Esophagus squamous epithelium (tissue), 5 donors: ENCODE results near the gene DSCAML1. TPM values are rescaled to one million over a fixed set of nuclear protein-coding genes. Genes with fewer than 3 reads are reported as not detected.

Source experiments
- DNase-seq: peaks from one replicate; lab custom pipeline; 2025; lab: John Stamatoyannopoulos, UW
- H3K27ac ChIP-seq, 4 donors: fragments of 200-600 bp; sonication (generic); one replicate each; pipeline ENCODE4 v1.5.1; 2016 to 2019; ENCODE audit warnings: mild to moderate bottlenecking in 1 of 4
- H3K27me3 ChIP-seq, 4 donors: fragments of 200-600 bp; sonication (generic); 1 replicate in 3 of 4; 2 replicates in 1 of 4; pipeline versions ENCODE4 v1.5.1 to v1.6.0; 2017 to 2021; ENCODE audit warnings: antibody characterized with exemption in 1 of 4
- H3K36me3 ChIP-seq, 3 donors: fragments of 200-600 bp; sonication (generic); one replicate each; pipeline ENCODE4 v1.5.1; 2016 to 2019
- H3K4me1 ChIP-seq, 3 donors: fragments of 200-600 bp; sonication (generic); one replicate each; pipeline ENCODE4 v1.5.1; 2017 to 2019
- H3K4me3 ChIP-seq, 4 donors: fragments of 200-600 bp; sonication (generic); 1 replicate in 3 of 4; 2 replicates in 1 of 4; pipeline ENCODE4 v1.5.1; 2016 to 2019; ENCODE audit warnings: mild to moderate bottlenecking in 2 of 4, moderate library complexity in 1 of 4
- H3K9me3 ChIP-seq, 3 donors: fragments of 200-600 bp; sonication (generic); one replicate each; pipeline ENCODE4 v1.5.1; 2016 to 2019
- POLR2A ChIP-seq, 4 donors: fragments of 450-650 bp; IDR thresholded peaks; one replicate each; pipeline ENCODE4 v1.6.1; 2017; ENCODE audit warnings: antibody characterized with exemption in 4 of 4, mild to moderate bottlenecking in 4 of 4, moderate library complexity in 3 of 4
- WGBS, 2 donors: methylation state at CpG; one replicate each; pipeline ENCODE4 v1.1.5; 2018; 5-methylcytosine and 5-hydroxymethylcytosine counted together
- intact Hi-C: fragments of 100-400 bp; cut with DNase I; formaldehyde crosslinking; loops from one replicate; pipeline ENCODE4 v1.15.0; 2022
- total RNA-seq, 4 donors: library from RNA; depleted of rRNA; stranded (reverse); fragments of >200 nt; gene quantifications; one replicate each; pipeline ENCODE4 v1.1.0, GENCODE V29; 2016
- TF ChIP-seq, protein P1 (sequence below), 6 experiments: fragments of 450-650 bp in 4 of 6; fragments of 200-600 bp in 2 of 6; sonication (generic) in 2 of 6; IDR thresholded peaks; one replicate each; pipeline ENCODE4 v1.5.1; 2016 to 2019; ENCODE audit warnings: antibody characterized with exemption in 6 of 6, mild to moderate bottlenecking in 4 of 6, moderate library complexity in 4 of 6
- donor health status: DM: yes; HTN: yes; CAD: no.

The DSCAML1 gene
- total RNA-seq, 4 donors from 2014 or later: 0.04 to 0.19 TPM; not detected in 2

DNA sequence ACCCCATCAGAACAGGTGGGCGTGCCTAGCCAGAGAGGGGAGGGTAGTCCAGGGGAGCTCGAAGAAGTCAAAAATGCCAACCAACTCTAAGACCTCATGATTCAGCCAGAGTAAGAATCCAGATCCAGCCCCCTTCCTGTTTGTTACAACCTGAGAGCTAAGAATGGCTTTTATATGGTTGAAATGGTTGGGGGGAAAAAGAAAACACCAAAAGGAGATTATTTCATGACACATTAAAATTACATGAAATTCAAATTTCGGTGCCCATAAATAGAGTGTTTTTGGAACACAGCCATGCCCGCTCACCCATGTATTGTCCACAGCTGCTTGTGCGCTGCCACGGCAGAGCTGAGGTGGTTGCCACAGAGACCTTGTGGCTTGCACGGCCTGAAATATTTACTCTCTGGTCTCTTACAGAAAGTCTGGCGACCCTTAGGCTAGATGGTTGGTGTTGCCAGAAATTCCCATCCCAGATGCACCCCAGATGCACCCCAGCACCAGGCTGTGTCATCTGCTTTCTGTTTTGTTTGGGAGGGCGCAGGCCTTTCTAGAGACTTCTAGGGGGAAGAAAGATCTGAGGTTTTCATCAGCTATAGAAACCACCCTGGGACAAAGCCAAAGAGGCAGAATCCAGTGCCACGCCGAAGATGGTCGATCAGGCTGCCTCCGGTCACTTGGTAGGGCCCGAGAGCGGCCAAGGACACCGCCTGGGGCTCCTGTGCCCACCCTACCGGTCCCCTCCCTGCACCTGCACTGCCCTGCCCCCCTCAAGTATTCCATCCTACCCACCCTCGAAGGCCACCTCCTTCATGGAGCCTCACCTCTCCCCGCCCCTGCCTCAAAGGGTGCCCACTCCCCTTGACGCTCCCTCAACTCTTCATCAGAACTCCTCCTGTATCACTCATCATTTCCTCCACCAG, 80.2 kb downstream of the DSCAML1 start:
- Histone ChIP-seq H3K4me1 (no peaks in the 10 kb centered on the region), H3K36me3 (no peaks in the 10 kb centered on the region), H3K27me3 (peaks cover 0 to 62% (median 0%) of the 10 kb centered on the region in 4 donors), H3K27ac (no peak overlapping the region), H3K4me3 (no peak overlapping the region), H3K9me3 (no peaks in the 10 kb centered on the region)
- intact Hi-C loops: no loop called here
- TF ChIP-seq, protein P1, sequence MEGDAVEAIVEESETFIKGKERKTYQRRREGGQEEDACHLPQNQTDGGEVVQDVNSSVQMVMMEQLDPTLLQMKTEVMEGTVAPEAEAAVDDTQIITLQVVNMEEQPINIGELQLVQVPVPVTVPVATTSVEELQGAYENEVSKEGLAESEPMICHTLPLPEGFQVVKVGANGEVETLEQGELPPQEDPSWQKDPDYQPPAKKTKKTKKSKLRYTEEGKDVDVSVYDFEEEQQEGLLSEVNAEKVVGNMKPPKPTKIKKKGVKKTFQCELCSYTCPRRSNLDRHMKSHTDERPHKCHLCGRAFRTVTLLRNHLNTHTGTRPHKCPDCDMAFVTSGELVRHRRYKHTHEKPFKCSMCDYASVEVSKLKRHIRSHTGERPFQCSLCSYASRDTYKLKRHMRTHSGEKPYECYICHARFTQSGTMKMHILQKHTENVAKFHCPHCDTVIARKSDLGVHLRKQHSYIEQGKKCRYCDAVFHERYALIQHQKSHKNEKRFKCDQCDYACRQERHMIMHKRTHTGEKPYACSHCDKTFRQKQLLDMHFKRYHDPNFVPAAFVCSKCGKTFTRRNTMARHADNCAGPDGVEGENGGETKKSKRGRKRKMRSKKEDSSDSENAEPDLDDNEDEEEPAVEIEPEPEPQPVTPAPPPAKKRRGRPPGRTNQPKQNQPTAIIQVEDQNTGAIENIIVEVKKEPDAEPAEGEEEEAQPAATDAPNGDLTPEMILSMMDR (IDR thresholded peaks at IDR 0.05): no peak
- no peak for TF ChIP-seq POLR2A (IDR thresholded peaks at IDR 0.05)
- no peak for DNase-seq
- WGBS, 2 donors: 69 to 72% methylated on average over 9 to 16 of the region's 20 CpGs

DNA sequence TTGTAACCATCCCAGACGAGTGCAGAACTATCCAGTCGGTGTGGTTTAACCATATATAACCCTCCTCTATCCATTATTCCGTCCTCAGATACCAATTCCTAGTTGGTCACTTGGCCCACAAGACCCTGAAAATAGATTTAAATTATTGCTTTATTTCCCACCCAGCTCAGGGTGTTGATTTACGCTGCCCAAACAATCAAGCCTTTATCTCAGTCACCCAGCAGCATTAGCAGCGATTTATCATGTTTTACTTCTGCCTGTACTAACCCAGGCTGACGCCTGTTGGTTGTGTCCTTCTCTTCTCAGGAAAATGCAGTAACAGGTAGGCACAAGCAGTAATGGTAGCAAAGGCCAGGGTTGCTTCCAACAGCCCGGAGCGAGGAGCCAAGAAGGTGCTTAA, 81.2 kb downstream of the DSCAML1 start:
- H3K9me3 ChIP-seq: no peaks in the 10 kb centered on the region

DNA sequence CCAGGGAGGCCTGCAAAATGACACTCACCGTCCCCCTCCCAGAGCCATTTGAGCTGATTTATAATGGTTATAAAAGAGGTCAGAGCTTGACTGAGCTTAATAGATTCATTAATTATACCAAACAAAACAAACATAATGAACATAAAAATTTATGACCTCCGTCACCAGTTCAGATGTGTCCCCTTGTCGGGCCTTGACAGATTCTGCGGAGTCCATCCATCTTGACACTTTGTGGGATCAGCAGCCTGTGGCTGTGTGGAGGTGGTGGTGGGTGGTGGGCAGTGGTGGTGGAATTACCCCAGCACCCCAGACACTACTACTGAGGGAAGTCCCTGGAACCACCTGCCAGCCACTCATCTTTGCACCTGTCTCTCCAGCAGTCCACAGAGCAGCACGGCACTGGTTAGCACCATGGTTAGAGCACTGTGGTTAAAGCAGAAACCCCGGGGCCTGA, 83.5 kb downstream of the DSCAML1 start:
- H3K4me3 ChIP-seq: no peak overlapping the region
- WGBS, 2 donors: 83 to 93% methylated on average over 6 of the region's 6 CpGs
- no peak overlapping the region for H3K27ac ChIP-seq
- no peak for DNase-seq
- H3K4me1 ChIP-seq: no peaks in the 10 kb centered on the region
- H3K9me3 ChIP-seq: peaks cover 0 to 3% (median 0%) of the 10 kb centered on the region in 3 donors
- H3K27me3 ChIP-seq: peaks cover 0 to 77% (median 0%) of the 10 kb centered on the region in 4 donors
- TF ChIP-seq POLR2A (IDR thresholded peaks at IDR 0.05): no peak
- TF ChIP-seq, protein P1 (IDR thresholded peaks at IDR 0.05): no peak
- intact Hi-C loops: no loop called here
- H3K36me3 ChIP-seq: no peaks in the 10 kb centered on the region

More for the DNA sequence above, 81.2 kb downstream of the DSCAML1 start:
- intact Hi-C loops: no loop called here
- no peak for DNase-seq
- H3K4me3 ChIP-seq: no peak overlapping the region
- H3K27ac ChIP-seq: no peak overlapping the region
- no peaks in the 10 kb centered on the region for H3K4me1 ChIP-seq
- H3K36me3 ChIP-seq: no peaks in the 10 kb centered on the region
- 60% methylated on average over 6 to 7 of the region's 8 CpGs for WGBS, 2 donors
- TF ChIP-seq, protein P1 (IDR thresholded peaks at IDR 0.05): no peak
- TF ChIP-seq POLR2A (IDR thresholded peaks at IDR 0.05): no peak
- peaks cover 0 to 70% (median 0%) of the 10 kb centered on the region in 4 donors for H3K27me3 ChIP-seq

DNA sequence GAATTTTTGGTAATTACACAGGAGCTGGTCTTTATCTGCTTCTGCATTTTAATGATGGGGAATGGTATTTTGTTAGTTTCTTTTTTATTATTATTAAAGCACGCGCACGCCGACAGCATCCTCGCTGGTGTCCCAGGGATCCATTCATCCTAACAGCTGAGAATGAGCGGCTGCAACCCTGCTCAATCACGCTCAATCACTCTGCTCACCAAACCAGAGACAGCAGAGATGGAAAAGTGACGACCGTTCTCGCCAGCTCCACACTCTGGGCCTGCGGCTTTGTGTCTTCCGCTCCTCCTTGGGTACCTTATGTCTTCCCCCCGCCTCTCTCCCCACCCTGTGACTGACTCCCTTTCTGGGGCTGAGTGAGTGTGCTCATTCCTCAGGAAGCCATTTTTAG, 84.5 kb downstream of the DSCAML1 start:
- H3K9me3 ChIP-seq: peaks cover 0 to 3% (median 0%) of the 10 kb centered on the region in 3 donors
- H3K4me3 ChIP-seq: no peak overlapping the region
- intact Hi-C loops: no loop called here
- no peaks in the 10 kb centered on the region for H3K4me1 ChIP-seq
- peaks cover 0 to 79% (median 0%) of the 10 kb centered on the region in 4 donors for H3K27me3 ChIP-seq
- DNase-seq: no peak
- no peak overlapping the region for H3K27ac ChIP-seq
- no peaks in the 10 kb centered on the region for H3K36me3 ChIP-seq
- no peak for TF ChIP-seq POLR2A (IDR thresholded peaks at IDR 0.05)
- TF ChIP-seq, protein P1 (IDR thresholded peaks at IDR 0.05): no peak
- WGBS, 2 donors: 92 to 95% methylated on average over 13 of the region's 13 CpGs

DNA sequence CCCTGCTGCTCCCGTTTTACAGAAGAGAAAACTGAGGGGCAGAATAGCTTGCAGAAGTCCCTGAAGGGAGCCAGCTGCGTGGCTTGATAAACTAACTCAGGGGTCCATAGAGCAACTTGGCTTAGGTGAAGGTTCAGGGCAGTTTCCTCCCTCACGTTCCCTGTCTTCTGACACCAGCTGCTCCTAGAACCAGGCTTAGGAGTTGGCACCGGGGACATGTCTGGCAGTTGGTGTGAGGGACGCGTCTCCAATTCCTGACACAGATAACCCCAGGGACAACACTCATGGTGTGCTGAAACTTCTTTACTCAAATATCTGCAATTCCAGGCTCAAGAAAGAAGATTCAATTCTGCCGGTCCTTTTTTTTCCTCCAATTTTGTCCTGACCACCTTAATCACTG, 85.7 kb downstream of the DSCAML1 start:
- Histone ChIP-seq H3K4me1 (no peaks in the 10 kb centered on the region), H3K27ac (no peak overlapping the region), H3K36me3 (no peaks in the 10 kb centered on the region), H3K4me3 (no peak overlapping the region), H3K27me3 (peaks cover 0 to 79% (median 0%) of the 10 kb centered on the region in 4 donors), H3K9me3 (peaks cover 0 to 3% (median 0%) of the 10 kb centered on the region in 3 donors)
- no peak for DNase-seq
- intact Hi-C loops: no loop called here
- TF ChIP-seq, protein P1 (IDR thresholded peaks at IDR 0.05): no peak
- TF ChIP-seq POLR2A (IDR thresholded peaks at IDR 0.05): no peak
- 69 to 88% methylated on average over 4 to 7 of the region's 7 CpGs for WGBS, 2 donors
